ENCODE measurements around the gene CROCC. TPM values are rescaled to one million over a fixed set of nuclear protein-coding genes. Genes with fewer than 3 reads are reported as not detected.
A peak's percentile ranks its signal among the peaks of the same experiment; 100 is the strongest.

Gene CROCC
- total RNA-seq, 1 experiment from 2014 or later: 5.0 TPM

GRCh38 chr1:16986560-16986959, 64.8 kb downstream of the CROCC start:
- DNase-seq (ENCODE audit: low spot score): no peak

GRCh38 chr1:16986962-16987361, 65.2 kb downstream of the CROCC start:
- no peak for DNase-seq (ENCODE audit: low spot score)

DNA sequence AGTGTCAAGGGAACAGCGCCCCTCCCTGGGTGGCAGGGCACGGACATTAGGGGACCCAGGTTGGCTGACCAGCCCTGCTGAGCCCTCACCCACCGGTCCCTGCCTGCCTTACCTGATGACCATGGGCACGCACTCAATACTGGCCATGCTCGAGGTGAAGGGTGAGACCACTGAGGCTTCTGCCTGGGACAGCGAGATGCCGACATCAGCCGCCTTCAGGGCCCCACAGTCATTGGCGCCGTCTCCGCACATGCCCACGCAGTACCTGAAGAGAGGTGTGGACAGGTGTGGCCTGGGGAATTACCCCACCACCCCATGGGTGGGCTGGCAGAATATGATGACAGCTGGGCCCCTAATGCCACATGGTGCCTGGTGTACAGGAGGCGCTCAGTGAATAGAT, 66.5 kb downstream of the CROCC start:
- DNase-seq (ENCODE audit: low spot score): no peak

- DNase-seq (ENCODE audit: low spot score): no peak
Observed at GRCh38 chr1:16989676-16990391, 68.1 kb downstream of the CROCC start.

DNA sequence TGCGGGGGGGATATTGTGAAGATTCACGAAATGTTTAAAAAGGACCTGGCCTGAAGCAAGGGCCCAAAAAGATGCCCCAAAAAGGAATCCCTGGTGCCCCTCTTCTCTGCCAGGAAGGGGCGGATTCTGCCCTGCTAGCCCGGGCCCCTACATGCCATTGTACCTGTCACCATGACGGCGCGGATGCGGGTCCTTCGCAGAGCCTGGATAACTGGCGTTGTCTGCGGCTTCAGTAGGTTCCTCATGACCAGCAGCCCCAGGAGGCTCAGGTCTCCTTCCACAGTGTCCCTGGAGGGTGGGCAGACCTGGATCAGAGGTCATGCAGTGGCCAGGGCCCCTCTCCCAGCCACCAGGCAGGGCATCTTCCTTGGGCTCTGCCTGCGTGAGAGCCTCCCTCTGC, 69.8 kb downstream of the CROCC start:
- DNase-seq (ENCODE audit: low spot score): no peak

DNA sequence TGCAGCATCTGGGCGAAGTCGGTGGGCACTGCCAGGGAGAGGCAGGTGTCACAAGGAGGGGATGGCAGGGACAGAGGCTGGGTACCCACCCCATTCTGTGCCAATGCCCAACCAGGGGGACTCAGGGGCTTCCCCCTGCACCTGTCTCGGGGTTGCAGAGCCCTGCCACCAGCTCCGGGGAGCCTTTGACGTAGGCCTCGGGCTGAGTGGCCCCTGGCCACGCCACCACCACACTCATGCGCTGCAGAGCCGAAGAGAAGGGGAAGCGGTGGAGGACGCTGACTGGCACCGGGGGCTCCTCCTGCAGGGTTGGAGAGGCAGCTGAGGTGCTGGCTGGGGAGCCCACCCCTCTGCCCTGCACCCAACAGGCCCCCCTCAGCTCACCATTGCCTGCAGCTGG, 70.4 kb downstream of the CROCC start:
- DNase-seq (ENCODE audit: low spot score): no peak

DNA sequence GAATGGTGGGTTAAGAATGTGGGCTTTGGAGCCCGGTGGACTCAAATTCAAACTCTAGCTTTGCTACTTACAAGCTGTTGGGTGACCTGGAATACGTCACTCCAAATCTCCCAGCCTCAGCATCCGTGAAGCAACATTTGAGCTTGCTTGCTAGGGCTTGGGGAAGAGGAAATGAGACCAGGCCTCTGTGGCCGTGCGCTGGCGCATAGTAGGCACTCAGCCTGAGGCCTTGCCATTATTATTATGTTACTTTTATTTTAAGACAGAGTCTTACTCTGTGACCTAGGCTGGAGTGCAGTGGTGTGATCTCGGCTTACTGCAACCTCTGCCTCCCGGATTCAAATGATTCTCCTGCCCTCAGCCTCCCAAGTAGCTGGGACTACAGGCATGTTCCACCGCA, 70.9 kb downstream of the CROCC start:
- DNase-seq (ENCODE audit: low spot score): no peak

GRCh38 chr1:16993521-16994038, 71.8 kb downstream of the CROCC start:
- DNase-seq (ENCODE audit: low spot score): no peak

GRCh38 chr1:16996845-16997244, 75.1 kb downstream of the CROCC start:
- no peak for DNase-seq (ENCODE audit: low spot score)

- DNase-seq (ENCODE audit: low spot score): no peak
Observed at GRCh38 chr1:16998589-16998988, 76.9 kb downstream of the CROCC start.

- no peak for DNase-seq (ENCODE audit: low spot score)
Observed at GRCh38 chr1:16999863-17000262, 78.1 kb downstream of the CROCC start.

GRCh38 chr1:17001760-17002523, 80.2 kb downstream of the CROCC start:
- DNase-seq (ENCODE audit: low spot score): no peak

DNA sequence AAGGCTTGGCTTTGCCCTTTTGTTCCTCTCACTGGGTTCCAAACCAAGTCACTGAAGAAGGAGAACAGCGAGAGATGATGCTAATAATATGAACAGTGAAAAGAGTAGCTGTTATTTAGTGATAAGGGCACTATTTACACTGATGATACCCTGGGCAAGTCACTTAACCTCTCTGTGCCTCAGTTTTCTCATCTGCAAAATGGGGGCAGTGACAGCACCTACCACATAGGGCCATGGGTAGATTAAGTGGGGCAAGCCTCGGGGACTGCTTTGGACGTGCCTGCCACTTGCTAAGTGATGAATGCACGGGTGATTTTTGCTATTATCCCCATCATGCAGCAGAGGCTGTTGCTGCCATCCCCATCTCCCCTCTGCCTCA, 80.8 kb downstream of the CROCC start:
- DNase-seq (ENCODE audit: low spot score): no peak

- DNase-seq (ENCODE audit: low spot score): no peak
Observed at GRCh38 chr1:17004466-17005364, 83.0 kb downstream of the CROCC start.

- DNase-seq (ENCODE audit: low spot score): no peak
Observed at GRCh38 chr1:17005365-17005740, 83.6 kb downstream of the CROCC start.

- no peak for DNase-seq (ENCODE audit: low spot score)
Observed at GRCh38 chr1:17007121-17007520, 85.4 kb downstream of the CROCC start.

DNA sequence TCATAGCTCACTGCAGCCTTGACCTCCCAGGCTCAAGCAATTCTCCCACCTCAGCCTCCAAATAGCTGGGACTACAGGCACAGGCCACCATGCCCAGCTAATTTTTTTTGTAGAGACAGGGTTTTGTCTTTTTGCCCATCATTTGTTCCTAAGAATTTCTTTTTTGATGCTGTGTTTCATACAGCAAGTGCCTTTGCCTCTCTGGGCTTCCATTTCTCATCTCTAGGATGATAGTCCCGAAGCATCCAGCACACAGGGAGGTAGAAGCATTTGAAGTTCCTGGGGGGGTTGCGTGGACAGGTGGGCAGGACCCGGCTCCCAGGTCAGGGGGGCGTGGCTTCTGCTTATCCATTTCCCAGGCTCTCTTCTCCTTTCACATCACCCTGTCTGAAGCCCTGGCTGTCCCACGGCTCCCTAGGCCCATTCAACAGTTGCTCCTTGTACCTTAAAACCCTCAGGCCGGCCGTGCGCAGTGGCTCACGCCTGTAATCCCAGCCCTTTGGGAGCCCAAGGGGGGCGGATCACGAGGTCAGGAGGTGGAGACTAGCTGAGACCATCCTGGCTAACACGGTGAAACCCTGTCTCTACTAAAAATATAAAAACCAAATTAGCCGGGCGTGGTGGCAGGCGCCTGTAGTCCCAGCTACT, 86.6 kb downstream of the CROCC start:
- DNase-seq (ENCODE audit: low spot score): no peak

DNA sequence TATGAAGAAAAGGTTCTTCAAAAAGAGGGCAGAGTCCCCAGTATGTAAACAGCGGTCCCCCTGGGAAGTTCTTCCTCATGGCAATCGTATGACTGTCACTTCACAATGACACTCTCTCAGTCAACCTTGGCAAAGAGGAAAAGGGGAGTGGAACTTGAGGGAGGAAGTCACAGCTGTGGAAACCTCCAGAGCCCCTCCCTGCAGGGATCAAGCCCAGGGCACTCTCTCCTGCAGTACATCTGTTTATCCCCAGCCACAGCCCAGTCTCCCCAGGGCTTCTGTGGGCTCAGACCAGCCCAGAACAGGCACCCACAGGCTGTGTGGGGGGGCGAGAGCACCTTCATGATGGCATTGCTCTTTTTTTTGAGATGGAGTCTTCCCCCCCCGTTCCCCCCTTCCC, 88.0 kb downstream of the CROCC start:
- DNase-seq (ENCODE audit: low spot score): peak; percentile 12

GRCh38 chr1:17011092-17011438, 89.3 kb downstream of the CROCC start:
- no peak for DNase-seq (ENCODE audit: low spot score)

DNA sequence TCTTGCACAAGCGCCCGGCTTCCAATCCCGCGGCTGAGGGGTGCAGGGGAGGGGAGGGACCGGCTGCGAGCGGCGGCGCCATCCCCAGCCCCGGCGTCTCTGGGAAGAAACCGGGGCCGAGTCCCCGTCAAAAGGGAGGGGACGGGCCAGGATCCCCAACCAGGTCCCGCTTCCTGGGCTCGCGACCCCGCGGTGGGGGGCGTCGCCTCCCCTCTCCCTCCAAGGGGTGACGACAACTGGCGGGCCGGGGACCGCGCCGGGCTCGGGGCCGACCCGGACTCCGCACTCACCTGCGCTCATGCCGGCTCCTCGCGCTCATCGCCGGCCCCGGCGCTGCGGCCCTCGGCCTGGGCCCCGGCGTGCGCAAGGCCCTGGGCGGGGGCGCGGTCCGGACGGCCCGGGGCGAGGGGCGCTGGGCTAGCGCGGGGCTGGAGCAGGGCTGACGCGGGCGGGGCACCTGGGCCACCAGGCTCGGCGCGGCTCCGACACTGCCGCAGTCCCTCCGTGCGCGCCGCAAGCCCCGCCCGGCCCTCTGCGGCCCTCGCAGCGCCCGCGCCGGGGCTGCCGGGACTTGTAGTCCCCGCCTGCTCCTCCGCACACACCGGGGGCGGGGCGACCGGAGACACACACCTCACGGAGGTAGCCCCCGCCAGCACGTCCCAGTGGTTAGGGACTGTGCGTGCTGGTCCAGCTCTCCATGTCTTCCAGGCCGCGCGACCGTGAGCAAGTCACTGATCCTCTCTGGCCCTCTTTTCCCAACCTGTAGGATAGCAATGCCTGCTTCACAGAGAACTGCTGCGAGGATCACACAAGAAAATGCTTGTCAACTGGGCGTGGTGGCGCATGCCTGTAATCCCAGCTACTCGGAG, 89.9 kb downstream of the CROCC start, which contains the start of gene ATP13A2:
Gene ATP13A2, minus strand, starts transcription at position 490 of the 869 bp plus-strand sequence. Its CDS starts 190 bp downstream, at position 300.
- DNase-seq (ENCODE audit: low spot score): peak; percentile 14
